ENCODE measurements around the gene CCDC88B.
"Not testable (repeated sequence)": the region's sequence is repeated elsewhere in the genome, so short reads cannot be mapped to it uniquely, and the experiment has no call there.

Gene CCDC88B

DNA sequence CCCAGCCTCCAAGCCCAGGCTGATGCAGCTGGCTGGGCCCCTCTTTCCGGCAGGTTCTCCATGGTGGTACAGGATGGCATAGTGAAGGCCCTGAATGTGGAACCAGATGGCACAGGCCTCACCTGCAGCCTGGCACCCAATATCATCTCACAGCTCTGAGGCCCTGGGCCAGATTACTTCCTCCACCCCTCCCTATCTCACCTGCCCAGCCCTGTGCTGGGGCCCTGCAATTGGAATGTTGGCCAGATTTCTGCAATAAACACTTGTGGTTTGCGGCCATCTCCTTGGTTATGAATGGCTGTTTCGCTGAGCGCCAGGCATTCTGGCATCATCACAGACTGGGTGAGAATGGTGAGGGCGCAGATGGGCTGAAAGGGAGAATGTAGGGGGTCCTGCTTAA is 18.5 kb upstream of the CCDC88B start:
- FAIRE-seq (no peak), DNase-seq (ENCODE audit: insufficient read length, low spot score) (no peak)

DNA sequence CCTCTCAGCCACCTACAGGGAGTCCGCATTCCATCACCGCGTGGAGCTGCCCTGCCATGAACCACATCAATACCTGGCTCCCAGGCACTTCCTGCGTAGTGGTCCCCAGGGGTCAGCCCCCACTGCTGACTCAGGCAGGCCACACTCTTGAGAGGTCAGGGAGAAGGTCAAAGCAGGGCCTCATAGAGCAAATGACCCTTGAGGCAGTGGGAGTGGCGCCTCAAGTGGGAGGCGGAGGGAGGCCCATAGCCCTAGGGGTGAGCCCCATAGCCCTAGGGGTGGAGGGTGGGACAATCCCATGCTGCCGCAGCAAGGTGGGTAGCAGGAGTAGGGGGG is 17.1 kb upstream of the CCDC88B start:
- FAIRE-seq: no peak
- DNase-seq (ENCODE audit: insufficient read length, low spot score): no peak

DNA sequence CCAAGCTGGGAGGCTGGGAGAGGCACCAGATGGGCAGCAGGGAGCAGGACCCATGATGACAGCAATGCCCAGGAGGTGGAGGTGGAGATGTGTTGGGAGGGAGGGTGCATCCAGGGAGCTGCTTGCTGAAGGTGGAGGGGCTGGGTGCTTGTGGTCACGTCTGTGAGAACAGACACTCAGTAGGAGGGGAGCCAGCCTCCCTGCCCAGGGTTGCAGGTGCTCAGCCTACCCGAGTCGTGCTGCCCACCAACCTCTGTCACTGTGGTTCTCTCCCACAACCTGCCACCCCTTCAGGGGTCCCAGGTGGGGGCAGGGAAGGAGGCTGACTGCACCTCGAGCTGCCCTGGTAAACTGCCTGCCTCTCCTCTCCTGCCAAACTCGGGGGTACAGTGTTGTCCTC is 16.6 kb upstream of the CCDC88B start:
- FAIRE-seq: no peak

DNA sequence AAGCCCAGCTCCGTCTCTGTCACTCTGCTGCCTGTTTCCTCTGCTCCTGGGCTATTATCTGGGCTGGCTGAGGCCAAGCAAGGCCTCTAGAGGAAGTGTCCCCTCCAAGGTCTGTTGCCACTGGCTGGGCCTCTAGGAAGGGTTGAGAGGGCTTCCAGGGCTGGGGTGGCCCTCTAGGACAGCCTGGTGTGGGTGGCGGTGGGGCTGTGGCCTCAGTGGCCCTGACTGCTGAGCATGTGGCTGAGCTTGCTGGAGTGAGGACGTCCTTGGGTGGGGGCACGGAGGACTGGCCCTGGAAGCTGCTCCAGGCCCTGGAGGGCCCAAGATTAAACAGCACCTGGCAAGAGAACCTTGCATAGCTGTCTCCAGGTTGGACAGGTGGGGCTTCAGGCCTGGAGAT is 16.0 kb upstream of the CCDC88B start:
- DNase-seq (ENCODE audit: insufficient read length, low spot score); FAIRE-seq: not testable (repeated sequence)

More for the DNA sequence above, 16.6 kb upstream of the CCDC88B start:
- DNase-seq (ENCODE audit: insufficient read length, low spot score): no peak

DNA sequence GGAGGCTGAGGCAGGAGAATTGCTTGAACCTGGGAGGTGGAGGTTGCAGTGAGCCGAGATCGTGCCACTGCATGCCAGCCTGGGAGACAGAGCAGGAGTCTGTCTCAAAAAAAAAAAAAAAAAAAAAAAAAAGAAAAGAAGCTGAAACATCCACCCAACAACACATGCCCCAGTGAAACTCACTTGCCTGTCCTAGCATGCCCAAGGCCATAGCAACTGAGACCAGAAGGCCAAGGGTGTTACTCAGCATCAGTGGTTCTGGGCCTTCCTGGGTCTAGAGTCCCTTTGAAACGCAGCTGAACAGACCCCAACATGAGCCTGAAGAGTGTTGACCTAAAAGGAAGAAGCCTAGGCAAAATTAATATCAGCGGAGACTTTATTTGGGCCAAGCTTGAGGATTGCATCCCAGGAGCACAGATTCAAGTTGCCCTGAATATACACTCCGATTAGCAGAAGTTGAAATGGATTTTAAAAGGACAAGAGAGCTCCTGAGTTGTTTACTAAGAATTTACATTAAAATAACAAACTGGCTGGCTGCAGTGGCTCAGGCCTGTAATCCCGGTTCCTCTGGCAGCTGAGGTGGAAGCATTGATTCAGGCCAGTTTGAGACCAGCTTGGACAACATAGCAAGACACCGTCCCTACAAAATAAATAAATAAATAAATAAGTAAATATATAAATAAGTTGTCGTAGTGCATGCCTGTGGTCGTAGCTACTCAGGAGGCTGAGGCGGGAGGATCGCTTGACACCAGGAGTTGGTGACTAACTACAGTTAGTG is 15.1 kb upstream of the CCDC88B start:
- FAIRE-seq: no peak

DNA sequence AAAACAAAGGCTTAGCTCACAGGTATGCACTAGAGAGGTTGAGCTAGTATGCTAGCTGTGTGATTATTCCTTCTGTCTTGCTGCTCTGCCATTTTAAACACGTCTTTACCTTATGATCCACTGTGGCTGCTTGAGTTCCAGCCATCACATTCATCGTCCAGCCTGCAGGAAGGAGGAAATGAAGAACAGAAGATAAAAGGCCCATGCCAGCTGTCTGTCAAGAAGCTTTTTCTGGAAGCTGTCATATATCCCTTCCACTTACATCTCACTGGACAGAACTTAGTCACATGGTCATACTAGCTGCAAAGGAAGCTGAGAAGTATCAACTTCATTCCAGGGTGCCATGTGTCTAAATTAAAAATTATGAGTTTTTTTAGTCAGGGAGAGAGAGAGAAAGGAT is 12.6 kb upstream of the CCDC88B start:
- DNase-seq (ENCODE audit: insufficient read length, low spot score) (no peak), FAIRE-seq (no peak)

More for the DNA sequence above, 15.1 kb upstream of the CCDC88B start:
- DNase-seq (ENCODE audit: insufficient read length, low spot score): no peak

DNA sequence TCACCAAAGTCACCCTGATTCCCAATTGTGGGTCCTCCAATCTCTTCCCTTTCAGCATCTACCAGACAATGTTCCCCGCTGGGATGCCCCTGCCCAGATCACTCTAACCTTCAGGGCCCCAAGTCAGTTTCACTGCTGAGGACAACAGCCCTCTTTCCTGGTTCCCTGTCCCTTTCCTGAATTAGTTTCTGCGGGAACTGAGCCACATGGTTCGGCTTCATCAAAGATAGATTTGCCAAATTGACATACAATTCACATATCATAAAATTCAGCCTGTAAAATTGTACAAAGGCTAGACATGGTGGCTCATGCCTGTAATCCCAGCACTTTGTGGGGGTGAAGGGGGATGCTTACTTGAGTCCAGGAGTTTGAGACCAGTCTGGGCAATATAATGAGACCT is 12.0 kb upstream of the CCDC88B start:
- FAIRE-seq (no peak), DNase-seq (ENCODE audit: insufficient read length, low spot score) (no peak)

DNA sequence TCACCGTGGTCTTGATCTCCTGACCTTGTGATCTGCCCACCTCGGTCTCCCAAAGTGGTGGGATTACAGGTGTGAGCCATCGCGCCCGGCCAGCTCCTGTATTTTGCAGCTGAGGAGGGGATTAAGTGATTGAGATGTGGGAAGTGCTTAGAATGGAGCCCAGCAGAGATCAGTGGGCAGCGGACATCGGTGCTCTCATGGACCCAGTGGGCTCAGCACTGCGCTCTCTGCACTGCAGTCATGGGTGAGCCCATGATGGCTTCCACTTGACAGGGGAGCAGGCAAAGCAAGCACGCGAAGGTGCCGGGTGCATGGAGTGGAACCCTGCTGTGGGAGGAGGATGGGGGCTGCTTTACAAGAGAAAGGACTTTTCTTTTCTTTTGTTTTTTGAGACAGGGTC is 9.1 kb upstream of the CCDC88B start:
- FAIRE-seq (no peak), DNase-seq (ENCODE audit: insufficient read length, low spot score) (no peak)

DNA sequence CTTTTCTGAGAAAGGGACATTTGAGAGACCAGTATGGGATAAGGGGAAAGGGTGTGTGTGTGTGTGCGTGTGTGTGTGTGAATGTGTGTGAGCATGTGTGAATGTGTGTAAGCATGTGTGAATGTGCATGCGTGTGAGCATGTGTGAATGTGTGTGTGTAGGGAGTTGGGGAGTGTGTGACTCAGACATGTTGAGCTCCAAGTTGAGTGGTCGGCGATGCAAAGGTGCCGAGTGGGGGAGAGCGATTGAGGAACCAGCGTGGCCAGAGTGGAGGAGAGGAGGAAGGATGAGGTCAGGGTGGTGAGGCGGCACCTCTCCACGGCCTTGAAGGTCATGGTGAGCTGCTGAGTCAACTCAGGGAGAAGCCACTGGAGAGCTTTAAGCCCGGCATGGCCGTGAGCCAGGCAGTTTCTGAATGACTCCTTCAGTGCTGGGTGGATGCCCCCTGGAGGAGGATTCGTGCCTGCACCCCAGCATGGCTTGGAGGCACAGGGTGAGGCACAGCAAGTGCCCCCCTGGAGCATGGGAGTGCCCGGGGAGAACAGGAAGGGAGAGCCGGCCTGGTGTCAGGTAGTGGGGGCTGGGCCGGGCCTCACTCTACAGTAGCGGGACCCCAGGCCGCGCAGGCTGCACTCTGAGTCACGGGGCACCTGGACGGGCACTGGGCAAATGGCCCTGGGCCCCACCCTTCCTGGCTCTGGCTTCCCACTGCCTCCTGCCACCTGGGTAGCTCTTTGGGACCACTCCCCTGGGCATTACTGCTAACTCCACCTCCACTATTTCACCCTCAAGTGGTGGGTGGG is 8.2 kb upstream of the CCDC88B start:
- DNase-seq (ENCODE audit: insufficient read length, low spot score) (peak; percentile 71), FAIRE-seq (peak; percentile 61)

DNA sequence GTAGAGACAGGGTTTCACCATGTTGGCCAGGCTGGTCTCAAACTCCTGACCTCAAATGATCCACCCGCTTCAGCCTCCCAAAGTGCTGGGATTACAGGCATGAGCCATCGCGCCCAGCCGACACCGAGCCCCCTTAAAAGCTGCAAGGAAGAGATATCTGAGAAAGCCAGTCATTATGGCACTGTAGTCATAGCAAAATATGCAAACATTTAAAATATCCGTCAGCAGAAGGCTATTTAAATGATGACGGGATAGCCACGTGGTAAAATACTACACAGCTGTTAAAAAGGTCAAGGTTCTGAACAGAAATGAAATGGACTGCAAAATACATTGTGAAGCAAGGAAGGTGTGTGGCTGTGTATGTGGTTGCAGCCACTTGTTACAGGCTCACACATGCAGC is 6.4 kb upstream of the CCDC88B start:
- DNase-seq (ENCODE audit: insufficient read length, low spot score): no peak
- no peak for FAIRE-seq

DNA sequence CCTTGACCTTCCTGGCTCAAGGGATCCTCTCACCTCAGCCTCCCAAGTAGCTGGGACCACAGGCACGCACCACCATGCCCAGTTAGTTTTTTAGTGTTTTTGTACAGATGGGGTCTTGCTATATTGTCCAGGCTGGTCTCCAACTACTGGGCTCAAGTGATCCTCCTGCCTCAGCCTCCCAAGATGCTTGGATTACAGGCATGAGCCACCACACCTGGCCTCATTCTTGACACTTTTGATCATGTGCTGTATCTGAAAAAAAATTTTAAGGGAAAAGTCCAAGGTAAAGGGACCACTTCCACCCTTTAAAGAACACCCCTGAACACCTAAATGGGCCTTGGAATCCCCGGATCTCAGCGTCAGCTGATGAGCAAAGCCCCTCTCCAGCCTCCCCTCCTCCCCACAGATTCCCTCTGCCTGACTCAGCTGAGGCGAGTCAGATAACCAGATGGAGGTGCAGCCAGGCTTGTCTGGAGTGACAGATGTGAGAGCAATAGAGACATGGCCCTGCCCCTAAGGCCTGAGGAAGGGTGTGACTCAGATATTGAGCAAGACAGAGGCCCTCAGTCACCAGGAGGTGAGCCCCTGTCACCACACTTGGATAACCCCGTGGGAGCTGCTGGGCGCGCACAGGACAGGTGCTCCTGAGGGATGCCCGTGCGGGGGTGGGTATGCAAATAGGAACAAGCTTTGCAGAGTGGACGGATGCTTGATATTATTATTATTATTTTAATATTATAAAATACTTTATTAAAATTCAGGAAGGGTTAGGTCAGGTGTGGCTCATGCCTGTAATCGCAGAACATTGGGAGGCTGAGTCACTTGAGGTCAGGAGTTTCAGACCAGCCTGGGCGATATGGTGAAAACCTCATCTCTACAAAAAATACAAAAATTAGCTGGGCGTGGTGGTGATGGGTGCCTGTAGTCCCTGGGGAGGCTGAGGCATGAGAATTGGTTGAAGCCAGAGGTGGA is 5.0 kb upstream of the CCDC88B start:
- DNase-seq (ENCODE audit: insufficient read length, low spot score) (peak; percentile 75), FAIRE-seq (peak; percentile 85)

DNA sequence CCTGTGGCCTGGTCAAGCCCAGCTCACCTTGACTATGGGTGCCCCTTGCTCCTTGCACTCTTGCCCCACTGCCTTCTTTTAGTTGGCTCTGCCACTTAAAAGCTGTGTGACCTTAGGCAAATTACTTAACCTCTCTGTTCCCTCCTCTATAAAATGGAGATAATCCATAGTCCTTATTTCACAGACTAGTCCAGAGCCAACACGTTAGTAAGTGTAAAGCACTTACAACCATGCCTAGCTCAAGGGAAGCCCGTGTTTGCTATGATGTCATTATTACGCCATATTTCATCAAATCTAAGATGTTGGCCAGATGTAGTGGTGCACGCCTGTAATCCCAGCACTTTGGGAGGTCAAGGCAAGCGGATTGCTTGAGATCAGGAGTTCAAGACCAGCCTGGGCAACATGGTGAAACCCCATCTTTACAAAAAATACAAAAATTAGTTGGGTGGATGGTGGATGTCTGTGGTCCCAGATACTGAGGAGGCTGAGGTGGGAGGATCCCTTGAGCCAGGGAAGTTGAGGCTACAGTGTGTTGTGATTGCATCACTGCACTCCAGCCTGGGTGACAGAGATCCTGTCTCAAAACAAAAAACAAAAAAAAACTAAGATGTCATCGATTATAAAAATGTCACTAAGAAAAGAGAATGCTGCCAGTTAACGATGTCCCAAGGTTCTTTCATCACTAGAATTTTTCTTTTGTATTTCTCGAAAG is 2.3 kb upstream of the CCDC88B start:
- DNase-seq (ENCODE audit: insufficient read length, low spot score): no peak
- no peak for FAIRE-seq

DNA sequence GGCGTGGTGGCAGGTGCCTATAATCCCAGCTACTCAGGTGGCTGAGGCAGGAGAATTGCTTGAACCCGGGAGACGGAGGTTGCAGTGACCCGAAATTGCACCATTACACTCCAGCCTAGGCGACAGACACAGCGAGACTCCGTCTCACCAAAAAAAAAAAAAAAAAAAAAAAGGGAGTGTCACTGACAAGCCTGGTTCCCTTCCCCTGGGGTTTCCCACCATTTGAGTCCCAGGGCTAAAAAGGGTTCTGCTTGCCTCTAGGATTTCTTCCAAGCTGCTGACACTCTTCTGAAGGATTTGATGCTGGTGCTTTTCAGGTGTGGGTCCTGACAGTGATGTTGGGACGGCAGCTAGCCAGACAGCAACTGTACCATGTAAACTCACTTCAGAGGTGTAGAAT is 1.3 kb upstream of the CCDC88B start:
- FAIRE-seq (no peak), DNase-seq (ENCODE audit: insufficient read length, low spot score) (no peak)

DNA sequence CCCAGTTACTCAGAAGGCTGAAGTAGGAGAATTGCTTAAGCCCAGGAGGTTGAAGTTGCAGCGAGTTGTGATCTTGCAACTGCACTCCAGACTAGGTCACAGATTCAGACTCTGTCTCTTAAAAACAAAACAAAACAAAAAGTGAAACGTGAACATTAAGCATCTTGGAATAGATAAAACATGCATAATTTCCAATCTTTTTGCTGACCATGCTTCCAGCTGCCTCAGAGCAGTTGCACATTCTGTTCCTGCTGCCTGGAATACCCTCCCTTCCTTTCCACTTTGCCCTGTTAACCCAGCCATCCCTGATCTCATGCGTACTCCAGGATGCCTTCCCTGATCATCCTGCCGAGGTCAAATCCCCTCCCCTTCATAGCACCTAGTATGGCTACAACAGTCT is 718 bp upstream of the CCDC88B start:
- no peak for DNase-seq (ENCODE audit: insufficient read length, low spot score)
- peak; percentile 37 for FAIRE-seq

DNA sequence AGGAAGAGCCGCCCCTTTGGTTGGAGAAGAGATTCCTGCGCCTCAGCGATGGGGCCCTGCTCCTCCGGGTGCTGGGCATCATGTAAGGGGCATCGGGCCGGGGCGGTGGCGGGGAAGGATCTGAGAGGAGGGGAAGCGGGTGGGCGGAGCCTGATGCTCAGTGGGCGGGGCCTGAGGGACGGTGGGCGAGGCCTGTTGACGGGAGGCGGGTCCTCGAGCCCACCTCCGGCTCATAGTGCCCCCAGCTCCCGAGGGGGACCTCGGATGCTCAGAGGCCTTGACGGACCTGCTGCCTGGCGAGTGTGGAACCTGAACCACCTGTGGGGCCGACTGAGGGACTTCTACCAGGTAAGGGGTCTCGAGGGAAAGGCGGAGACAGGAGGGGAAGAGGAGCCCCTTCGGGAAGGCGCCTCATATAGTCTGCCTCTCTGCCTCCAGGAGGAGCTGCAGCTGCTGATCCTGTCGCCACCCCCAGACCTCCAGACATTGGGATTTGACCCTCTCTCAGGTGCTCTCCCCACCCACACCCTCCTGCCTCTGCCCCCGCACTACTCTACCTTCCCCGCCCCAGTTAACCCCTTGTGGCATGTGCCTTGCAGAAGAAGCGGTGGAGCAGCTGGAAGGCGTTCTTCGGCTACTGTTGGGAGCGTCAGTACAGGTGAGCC is 799 bp downstream of the CCDC88B start:
- no peak for DNase-seq (ENCODE audit: insufficient read length, low spot score)
- peak; percentile 90 for FAIRE-seq

DNA sequence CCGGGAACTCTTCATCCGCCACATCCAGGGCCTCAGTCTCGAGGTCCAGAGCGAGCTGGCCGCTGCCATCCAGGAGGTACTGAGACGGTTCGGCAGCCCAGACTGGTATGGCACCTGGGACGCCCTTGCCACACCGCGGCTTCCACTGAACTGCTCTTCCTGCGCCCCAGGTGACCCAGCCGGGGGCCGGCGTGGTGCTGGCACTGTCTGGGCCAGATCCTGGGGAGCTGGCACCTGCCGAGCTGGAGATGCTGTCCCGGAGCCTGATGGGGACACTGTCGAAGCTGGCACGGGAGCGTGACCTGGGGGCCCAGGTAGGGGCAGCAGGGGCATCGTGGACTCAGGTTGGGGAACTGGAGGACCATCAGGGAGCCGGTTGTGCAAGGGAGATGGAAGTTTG is 1.4 kb downstream of the CCDC88B start:
- no peak for DNase-seq (ENCODE audit: insufficient read length, low spot score)
- FAIRE-seq: no peak

DNA sequence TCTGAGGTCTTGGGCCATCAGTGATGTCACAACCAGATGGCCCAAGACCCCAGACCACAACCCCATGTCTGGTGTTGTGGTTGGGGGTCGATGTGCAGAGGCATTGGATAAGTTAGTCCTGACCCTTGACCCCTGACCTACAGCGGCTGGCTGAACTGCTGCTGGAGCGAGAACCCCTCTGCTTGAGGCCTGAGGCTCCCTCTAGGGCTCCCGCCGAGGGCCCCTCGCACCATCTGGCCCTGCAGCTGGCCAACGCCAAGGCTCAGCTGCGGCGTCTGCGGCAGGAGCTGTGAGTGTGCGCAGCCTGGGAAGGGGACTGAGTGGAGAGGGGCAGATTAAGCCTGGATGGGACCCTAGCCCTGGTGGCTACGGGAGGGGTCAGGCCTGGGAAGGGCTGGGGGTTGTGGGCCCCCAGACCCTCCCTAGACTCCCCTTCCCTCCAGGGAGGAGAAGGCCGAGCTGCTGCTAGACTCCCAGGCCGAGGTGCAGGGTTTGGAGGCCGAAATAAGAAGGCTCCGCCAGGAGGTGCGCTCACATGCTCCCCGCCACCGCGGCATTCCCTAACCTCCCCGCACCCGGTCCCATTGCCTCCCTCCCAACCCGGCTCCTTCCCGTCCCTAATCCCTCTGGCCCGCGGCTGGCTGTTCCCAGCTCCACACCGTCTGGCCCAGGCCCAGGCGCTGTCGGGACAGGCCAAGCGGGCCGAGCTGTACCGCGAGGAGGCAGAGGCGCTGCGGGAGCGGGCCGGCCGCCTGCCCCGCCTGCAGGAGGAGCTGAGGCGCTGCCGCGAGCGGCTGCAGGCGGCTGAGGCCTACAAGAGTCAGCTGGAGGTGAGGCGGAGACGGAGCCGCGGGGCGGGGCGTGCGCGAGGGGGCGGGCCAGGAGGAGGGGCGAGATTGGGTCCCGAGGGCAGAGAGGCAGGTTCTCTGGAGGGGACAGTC is 2.1 kb downstream of the CCDC88B start:
- peak; percentile 98 for DNase-seq (ENCODE audit: insufficient read length, low spot score)
- FAIRE-seq: no peak

DNA sequence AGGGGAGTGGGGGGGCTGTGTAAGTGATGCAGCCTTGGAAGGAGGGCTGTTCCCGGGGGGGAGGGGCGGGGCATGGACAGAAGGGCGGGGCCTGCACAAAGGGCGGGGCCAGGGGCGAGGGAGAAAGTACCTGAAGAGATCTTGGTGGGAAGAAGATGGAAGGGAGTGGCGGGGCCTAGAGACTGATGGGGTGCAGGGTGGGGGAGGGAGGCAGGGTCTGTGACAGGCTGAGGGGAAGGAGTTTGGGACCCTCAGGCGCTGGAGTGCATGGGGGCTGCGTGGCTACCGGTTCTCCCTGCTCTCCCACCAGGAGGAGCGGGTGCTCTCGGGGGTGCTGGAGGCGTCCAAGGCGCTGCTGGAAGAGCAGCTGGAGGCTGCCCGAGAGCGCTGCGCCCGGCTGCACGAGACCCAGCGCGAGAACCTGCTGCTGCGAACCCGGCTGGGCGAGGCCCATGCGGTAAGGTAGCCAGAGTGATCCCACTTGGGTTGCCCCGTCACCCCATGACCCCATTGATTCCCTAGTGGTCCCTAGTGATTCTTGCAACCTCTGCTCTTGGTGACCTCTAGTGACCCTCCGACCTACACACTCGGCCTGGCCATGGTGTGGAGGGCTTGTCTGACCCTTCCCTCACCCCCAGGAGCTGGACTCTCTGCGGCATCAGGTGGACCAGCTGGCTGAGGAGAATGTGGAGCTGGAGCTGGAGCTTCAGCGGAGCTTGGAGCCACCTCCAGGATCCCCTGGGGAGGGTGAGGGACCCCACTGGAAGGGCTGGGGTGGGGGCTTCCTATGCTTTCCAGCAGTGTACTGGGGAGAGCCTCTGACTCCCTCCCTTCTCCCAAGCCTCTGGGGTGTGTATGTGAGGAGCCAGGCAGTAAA is 3.1 kb downstream of the CCDC88B start:
- DNase-seq (ENCODE audit: insufficient read length, low spot score): no peak
- no peak for FAIRE-seq

Measured in GM19239 (cell line).